IPS DF 4.7 (cell line): Measurements from ENCODE around the gene C8G.

Experiments used
- DNase-seq: peaks from one replicate; pipeline ENCODE4 v3.0.0-alpha.2; 2013; ENCODE audit warnings: low spot score; ENCODE audit errors: extremely low read depth

Gene C8G

DNA sequence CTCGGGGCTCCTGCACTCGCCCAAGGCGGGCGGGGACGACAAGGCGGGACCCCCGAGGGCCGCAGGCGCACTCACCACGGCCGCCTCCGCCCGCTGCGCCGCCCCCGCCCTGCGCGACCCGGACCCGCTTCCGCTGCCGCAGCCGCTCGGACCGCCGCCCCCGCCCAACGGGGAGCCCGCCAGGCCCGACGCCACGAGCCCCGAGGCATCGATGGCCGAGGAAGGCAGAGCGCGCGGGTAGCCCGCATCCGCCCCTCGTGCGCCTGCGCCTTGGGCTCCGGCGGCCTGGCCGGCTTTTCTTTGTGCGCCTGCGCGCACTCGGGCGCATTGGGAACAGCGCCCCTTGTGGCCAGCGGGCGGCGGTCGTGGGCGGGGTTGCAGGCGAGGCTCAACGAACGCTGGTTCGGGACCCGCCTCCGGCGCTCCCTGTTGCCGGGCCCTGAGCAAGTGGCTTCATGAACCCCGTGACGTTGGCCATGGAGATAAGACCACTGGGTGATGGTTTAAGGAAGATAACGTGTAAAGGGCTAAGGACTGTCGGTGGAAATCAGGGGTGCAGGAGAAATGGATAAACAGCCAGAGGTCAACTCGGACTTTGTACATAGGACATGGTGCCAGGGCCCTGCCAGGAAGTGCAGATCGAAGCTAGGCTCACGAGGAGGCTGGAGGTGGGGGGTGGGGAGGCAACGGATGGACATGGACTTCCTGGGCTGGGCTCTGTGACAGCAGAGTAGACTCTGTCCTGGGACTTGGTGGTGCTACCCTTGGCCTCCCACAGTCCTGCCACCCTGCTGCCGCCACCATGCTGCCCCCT lies at the start of gene C8G, which contains the start of gene FBXW5:
C8G (plus strand) TSS at position 725 of the 814 bp plus-strand sequence; CDS start at position 803, 78 bp downstream.
FBXW5 (minus strand) TSS at position 220 of the 814 bp plus-strand sequence. CDS start 655 bp downstream, outside the sequence.
- DNase-seq, result peak; percentile 49

DNA sequence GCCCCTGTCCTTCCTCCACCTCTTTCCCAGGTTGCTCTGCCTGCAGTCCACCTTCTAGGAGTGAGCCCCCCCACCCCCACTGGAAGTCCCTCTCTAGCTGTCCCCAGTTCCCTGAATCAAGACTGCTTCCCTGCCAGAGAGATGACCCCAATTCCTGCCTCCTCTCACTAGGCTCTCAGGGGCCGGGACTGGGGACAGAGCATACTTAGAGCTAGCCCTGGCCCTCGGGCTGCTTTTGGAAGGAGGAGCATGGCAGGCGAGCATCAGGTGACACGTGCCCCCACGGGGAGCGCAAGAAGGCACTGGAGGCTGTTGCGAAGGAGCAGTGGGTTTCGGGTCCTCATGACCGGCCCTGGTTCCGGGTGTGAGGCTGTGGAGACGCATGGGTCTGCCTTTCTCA lies 49.0 kb upstream of the C8G start:
- DNase-seq, result no peak

DNA sequence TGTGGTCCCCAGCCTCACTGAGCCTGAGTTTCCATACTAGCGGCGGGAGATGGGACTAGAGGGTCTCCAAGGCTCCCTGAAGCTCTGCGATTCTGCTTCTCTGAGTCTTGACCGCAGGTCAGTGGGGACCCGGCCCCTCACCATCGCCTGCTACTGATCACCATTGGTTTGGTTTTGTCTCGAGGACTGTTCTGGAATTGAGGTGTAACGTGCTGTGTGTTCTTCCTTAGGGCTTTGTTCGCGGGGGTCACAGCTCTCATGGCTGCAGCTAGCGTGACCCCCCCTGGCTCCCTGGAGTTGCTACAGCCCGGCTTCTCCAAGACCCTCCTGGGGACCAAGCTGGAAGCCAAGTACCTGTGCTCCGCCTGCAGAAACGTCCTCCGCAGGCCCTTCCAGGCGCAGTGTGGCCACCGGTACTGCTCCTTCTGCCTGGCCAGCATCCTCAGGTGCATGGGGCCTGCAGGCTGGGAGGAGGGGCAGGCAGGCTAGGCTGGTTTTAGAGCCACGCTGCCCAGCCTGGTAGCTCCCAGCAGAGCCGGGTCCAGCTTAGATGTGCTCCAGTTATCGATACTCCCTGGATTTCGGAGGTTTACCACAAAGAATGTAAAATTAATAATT lies 46.5 kb upstream of the C8G start:
- DNase-seq, result no peak

DNA sequence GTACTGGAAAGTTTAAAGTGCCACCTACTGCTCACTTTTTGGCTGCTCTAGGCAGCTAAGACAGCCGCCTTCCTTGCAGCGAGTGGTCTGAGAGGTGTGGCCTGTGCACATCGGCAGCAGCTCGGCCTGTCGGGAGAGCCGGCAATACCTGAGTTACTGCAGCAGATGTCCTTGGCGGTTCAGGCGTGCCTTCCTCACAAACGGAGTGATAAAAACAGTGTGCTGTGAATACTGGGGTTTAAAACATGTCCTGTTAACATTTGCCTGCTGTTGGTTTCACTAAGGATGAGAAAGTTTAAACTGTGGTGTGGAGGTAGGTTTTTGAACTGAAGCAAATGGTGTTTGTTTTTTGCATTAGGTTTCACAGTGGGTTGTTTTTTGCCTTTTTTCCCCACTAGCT lies 45.8 kb upstream of the C8G start:
- DNase-seq, result no peak

DNA sequence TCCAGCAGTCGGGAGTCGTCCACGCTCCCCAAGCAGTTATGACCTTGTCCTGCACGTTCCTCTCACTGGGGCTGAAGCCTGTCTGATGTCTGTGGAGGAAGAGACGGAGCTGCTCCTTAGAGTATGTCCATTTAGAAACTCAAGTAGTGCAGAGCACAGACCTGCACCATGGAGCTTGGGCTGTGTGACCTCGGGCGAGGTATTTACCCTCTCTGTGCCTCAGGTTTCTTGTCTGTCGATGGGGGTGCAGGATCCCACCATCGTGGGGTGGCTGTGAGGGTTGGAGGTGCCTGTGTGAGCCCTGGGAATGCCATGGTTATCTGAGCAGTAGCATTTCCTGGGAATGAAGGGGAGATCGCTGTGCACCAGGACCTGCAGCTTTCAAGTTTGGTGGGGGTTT lies 44.5 kb upstream of the C8G start:
- no peak for DNase-seq

DNA sequence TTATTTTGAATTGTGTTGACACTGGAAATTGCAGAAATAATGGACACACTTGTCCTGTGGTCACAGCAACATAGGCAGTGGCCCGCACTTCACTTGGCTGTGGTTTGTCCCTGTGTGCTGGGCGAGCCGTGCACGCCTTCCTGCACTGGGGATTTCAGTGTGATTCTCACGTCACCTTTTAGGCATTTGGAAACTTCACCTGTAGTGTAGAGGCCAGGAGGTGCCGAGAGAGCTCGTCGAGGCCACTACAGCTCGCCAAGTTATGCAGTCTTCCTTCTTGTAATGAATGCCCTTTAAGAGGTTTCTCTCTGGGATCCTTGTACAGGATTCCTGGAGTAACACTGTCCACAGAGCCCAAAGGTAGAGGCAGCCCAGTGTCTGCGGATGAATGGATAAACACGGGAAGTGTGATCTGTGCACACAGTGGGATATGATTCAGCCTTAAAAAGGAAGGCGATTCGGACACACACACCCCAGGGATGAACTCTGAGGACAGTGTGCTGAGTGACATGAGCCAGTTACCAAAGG lies 44.0 kb upstream of the C8G start:
- no peak for DNase-seq

DNA sequence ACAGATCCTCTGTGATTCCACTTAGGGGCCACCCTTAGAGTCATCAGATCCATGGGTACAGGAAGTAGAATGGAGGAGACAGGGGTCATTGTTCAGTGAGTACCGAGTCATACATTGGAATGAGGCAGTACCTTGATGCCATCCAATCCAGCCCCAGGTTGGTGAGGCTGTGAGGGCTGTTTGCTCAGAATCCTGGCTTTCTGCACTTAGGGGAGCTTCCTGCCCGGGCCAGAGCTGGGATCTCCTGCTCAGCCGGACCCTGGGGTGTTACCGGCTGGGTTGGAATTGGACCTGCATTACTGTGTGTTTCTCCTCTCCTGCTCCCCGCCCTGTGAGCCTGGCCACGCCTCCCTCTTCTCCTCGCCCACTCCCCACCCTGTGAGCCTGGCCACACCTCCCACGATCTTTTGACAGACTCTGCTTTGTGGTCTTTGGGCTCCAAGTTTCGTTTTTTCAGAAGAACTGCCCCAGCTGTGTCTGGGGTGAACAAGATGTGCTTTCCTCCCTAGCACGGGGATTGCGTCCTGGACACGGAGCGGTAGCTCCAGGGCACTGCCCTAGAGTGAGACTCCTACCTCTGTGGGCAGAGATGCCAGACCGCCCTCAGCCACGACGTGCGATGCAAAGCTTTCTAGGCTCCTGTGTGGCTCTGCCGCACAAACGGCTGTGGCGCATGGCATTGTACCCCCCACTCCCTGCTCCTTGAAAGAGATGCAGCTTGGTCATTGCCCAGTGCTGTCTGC lies 43.4 kb upstream of the C8G start:
- DNase-seq, result no peak

DNA sequence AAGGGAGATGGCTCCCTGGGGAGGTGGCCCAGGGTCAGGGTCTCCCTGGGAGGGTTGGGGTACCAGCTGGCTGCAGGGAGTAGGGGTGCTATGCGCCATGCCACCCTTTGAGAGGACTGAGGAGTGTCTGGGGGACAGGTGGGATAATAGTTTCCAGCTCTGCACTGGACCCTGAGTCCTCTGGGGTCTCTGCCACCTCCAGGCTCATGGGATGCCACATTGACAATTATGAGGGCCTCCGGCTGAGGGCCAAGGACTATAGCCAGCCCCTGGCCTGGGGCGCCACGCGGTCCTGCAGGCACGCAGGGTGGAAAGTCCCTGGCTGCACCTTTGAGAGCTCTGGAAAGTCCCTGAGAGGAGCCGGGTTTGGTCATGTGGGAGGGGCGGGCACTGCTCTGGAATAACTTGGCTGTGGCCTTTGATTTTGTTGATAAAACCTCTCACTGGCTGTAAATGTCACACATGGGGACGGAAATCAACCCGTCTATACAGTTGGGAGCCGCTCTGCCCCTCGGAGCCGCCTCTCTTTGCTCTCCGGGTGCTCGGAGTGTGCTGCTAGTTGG lies 42.7 kb upstream of the C8G start:
- DNase-seq, result no peak

DNA sequence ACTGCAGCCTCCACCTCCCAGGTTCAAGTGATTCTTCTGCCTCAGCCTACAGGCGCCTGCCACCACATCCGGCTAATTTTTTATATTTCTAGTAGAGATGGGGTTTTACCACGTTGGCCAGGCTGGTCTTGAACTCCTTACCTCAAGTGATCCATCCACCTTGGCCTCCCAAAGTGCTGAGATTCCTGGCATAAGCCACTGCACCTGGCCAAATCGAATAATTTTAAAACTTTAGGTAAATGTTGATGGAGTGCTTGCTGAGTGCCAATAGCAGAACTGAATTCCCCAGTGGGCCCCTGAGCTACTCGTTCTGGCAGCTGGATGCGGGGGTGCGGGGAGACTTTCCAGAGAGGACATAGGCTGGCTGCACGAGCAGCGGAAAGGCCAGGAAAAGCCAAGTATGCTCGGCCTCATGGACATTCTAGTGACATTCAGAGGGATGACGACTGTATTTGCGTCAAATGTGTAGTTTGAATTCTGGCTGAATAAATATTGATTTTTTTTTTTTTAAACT lies 41.9 kb upstream of the C8G start:
- DNase-seq, result no peak

DNA sequence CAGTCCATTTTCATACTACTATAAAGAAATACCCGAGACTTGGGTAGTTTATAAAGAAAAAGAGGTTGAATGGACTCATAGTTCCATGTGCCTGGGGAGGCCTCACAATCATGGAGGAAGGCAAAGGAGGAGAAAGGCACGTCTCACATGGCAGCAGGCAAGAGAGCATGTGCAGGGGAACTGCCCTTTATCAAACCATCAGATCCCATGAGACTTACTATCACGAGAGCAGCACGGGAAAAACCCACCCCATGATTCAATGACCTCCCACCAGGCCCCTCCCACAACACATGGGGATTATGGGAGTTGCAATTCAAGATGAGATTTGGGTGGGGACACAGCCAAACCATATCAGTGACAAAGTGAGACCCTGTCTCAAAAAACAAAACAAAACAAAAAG lies 38.8 kb upstream of the C8G start:
- no peak for DNase-seq

DNA sequence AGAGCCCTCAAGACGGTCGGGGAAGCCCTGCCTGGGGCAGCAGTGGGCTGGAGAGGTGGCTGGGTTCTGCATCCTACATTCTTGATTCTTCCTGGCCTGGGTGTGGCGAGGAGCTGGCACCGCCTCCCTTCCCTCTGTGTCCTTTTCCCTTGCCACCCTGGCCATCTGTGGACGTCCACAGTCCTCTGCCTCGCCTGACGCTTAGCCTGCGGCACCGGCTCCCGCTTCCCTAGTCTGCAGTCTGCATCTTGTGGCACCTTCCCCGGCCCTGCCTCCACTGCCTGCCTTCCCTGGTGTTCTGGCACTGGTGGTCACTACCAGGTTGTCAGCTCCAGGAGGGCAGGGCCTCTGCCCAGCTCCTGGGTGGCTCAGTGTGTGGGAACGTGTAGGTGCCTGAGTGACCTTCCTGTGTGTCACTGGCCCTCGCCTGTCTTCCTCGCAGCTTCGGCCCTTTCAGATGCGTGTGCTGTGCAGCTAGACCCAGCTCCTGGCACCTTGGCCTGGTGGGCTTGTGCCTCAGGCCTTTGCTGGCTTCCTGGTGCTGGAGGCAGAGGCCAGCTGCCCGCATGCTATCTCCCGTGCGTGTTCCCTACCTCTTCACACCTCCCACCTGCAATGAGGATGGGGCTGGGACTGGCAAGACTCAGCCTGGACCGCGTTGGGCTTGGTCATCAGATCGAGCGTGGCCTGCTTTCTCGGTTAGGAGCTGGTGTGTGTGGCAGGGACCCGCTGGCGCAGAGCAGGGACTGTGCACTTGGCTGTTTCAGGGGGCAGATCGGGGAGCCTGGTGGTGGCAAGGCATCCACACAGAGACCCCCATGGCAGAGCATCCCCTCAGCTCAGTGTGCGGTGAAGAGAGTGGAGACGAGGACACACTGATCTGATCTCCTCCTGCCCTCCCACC lies 37.8 kb upstream of the C8G start:
- DNase-seq, result no peak

DNA sequence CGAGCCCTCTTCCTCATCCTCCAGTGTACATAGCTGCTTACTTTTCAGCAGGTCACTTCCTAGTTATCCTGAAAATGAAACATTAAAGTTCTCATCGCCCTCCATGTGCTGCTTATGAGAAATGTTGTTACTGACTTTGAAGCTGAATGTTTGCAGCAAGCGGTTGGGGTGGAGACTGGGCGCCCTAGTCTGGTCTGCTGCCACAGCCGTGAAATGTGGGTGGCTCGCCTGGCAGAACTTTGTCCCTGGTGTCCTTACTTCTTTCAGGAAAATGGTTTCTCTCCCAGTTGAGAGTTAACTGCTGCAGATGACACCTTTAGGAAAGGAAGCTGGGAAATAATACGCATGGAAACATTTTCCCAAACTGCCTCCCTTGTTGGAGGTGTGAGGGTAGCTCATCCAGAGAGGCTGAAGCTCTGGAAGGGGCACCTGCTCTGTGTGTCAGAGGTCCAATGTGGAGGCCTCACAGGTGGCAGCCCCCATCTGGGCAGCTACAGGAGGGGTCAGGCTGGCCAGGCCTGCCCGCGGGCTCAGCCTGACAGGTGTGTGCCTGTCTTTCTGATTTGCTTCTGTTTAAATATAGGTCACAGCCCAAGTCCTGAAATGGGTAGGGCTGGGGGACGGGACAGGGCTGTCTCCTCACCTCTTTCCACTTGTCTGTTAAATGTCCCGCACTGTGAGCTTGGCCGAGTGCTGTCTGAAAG lies 34.7 kb upstream of the C8G start:
- DNase-seq, result no peak

DNA sequence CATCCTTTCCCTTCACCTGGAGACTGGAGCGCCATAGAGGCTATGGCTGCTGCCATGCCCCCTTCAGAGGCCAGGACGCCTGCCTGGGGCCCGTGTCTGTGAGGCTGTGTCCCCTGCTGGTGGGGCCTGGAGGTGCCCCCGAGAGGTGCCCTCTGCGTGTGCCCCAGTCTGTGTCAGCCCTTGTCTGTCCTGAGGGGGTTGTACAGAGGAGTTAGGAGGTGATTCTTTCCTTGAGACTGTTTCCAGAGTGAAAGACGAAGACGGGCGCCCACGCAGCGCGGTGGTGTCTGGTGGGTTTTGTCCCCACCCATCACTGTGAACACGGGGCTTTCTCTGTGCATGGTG lies 34.2 kb upstream of the C8G start:
- no peak for DNase-seq

DNA sequence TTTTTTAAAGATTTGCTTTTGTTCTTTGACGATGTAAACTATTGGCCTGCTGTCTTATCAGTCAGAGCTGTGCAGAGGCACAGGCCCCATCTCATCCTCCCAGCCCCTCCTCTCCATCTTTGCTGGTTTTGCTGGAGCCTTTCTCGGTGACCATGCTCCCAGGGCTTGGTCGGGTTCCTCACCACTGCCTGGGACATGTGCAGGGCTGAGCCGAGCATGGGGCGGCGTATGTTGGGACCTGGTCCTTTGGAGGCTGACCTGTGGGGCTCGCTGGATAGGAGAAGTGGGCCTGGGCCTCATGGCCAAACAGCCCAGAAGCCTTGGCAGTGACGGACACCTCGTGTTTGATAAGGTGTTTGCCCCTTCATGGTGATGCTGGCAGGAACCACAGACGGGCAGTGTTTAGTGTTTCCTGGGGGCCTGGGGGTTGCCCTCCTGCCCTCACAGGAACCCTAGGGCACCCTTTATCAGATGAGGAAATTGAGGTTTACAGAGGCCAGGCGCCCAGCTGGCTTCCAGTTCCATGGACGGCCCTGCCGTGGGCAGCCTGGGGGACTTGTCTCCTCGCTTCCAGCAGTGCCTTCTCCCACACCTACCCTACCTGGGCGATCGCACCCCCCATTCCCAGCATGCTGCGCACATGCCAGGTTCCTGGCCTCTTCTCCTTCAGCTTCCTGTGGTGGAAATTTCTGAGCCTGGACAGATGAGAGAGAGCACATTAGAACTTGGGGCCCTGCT lies 31.2 kb upstream of the C8G start:
- DNase-seq, result no peak

DNA sequence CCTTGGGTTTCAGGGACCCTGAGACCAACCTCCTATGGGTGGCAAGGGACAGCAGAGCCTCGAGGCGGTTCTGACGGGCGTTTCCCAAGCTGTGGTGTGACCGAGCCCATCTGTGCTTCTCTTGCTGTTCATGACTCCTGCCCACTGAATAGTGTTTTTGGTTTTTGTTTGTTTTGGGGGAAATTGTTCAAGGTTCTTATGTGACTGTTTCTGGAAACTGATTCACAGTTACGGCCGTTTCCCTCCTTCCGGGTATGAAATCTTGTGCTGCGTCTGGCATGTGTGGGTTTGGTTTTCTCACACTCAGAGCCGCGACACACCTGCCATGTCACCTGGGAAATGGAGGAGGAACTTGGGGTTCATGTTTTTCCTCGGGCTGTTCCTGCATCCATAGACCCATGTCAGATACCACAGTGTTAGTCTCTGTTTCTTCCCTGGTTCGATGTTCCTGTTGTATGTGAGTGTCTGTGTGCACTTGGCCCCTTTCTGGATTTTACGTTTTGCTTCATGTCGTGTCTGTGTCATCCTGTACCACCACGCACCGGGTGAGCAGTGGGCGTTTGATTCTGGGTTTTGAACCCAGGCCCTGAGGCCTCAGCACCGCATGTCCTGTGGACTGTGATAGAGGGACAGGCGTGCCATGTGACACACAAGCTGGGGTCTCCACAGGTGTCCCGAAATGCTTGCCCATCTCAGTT lies 29.3 kb upstream of the C8G start:
- DNase-seq, result no peak

DNA sequence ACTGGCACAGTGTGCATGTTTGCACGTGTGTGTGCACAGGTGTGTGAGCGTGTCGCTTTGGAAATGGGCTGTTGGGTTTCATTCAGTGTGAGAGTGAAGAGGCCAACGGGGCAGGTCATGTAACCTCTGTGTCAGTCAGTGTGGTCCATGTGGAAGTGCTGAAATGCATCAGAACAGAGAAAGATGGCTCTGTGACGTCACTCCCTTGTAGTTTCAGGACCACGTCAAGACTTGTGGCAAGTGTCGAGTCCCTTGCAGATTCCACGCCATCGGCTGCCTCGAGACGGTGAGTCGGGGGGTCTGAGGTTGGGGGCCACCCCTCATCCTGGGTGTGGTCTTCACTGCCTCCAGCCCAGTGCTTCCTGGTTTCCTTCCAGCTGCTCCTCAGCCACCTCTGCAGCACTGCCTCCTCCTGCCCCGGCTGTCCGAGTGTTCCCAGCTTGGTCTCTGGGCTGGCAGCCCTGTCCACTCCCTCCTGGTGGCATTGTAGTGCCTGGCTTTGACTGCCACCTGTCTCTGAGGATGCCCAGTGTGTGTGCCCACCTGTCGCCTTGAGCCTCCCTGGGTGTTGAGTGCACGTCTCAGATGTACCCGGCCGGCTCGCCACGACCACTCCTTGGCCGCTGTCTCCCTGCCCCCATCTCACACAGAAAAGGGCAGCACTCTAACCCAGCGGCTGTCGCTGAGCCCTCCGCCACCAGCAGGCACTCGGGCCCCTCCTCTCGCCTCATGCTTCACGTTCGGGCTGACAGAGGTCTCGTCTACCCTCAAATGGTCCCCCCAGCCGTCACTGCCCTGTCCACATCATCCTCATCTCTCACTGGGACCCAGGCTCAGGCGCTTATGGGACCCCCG lies 28.5 kb upstream of the C8G start:
- DNase-seq, result no peak

DNA sequence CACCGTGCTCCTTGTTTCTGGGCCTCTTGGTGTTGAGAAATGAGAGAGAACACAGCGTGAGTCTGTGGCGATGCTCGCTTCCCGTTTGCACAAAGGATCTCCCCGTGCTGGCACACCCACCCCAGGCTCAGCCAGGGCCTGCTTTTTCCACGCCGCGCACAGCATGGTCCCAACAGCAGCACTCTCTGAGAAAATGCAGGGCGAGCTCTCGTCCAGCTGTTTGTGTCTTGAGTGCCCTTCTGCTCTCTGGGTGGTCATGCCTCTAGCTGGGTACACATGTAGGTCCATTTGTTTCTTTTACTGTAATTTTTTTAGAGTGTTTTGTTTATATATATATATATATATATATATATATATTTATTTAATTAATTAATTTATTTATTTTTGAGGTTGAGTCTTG lies 27.1 kb upstream of the C8G start:
- no peak for DNase-seq

DNA sequence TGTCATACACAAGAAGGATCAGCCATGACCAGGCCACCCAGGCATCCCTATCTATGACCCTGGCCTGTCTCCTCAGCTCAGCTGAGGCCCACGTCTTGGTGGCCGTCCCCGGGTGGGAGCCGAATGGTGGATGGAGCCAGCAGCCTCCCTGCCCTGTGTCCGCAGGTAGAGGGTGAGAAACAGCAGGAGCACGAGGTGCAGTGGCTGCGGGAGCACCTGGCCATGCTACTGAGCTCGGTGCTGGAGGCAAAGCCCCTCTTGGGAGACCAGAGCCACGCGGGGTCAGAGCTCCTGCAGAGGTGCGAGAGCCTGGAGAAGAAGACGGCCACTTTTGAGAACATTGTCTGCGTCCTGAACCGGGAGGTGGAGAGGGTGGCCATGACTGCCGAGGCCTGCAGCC lies 25.0 kb upstream of the C8G start:
- no peak for DNase-seq
